ENCODE measurements around the gene CTRB1.

Gene CTRB1

DNA sequence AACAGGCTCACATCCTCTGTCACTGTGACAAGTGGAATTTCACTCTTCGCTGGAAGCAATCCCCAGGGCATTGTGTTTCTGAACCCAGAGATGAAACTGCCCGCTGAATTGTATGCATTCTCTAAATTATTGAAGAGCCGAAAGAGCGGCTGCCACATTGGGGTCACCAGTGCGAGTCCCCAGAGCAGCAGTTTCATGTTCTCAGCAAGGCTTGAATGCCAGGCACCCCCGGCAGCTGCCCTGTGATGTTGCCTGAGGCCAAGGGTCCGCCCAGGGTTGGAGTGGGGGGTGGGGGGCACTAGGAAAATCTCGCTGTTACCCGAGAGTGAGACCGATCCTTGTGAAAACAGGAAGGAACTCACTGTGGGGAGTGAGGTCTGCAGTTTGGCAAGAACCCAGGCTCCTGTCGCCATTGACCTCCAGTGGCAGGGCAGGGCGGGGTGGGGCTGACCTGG lies 53.3 kb downstream of the CTRB1 start:
- no peak for TF ChIP-seq ZBTB7A (IDR thresholded peaks at IDR 0.05; ENCODE audit: low read depth)
- TF ChIP-seq REST (IDR thresholded peaks at IDR 0.05; ENCODE audit: low read depth) = no peak
- TF ChIP-seq CEBPB (IDR thresholded peaks at IDR 0.05) = no peak
- no peak for TF ChIP-seq RAD21 (IDR thresholded peaks at IDR 0.05; ENCODE audit: low read depth)
- TF ChIP-seq FOXM1 (IDR thresholded peaks at IDR 0.05; ENCODE audit: borderline replicate concordance, low read depth) = no peak
- TF ChIP-seq TAF1 (IDR thresholded peaks at IDR 0.05; ENCODE audit: low read depth) = no peak
- no peak for TF ChIP-seq TCF12 (IDR thresholded peaks at IDR 0.05; ENCODE audit: low read depth)
- TF ChIP-seq NFIC (IDR thresholded peaks at IDR 0.05) = no peak
- TF ChIP-seq MAX (IDR thresholded peaks at IDR 0.05) = no peak
- no peak for TF ChIP-seq USF1 (IDR thresholded peaks at IDR 0.05)
- no peak for TF ChIP-seq TEAD4 (IDR thresholded peaks at IDR 0.05)
- no peak for TF ChIP-seq EP300 (IDR thresholded peaks at IDR 0.05; ENCODE audit: borderline replicate concordance)

GRCh38 chr16:75273054-75273925 lies 54.5 kb downstream of the CTRB1 start:
- TF ChIP-seq YY1 (IDR thresholded peaks at IDR 0.05; ENCODE audit: low read depth) = no peak
- no peak for TF ChIP-seq TEAD4 (IDR thresholded peaks at IDR 0.05)
- no peak for TF ChIP-seq ZBTB7A (IDR thresholded peaks at IDR 0.05; ENCODE audit: low read depth)
- TF ChIP-seq MAX (IDR thresholded peaks at IDR 0.05) = no peak
- no peak for TF ChIP-seq TAF1 (IDR thresholded peaks at IDR 0.05; ENCODE audit: low read depth)
- no peak for TF ChIP-seq REST (IDR thresholded peaks at IDR 0.05; ENCODE audit: low read depth)
- TF ChIP-seq CREB1 (IDR thresholded peaks at IDR 0.05; ENCODE audit: low read depth) = no peak
- no peak for TF ChIP-seq TCF12 (IDR thresholded peaks at IDR 0.05; ENCODE audit: low read depth)
- TF ChIP-seq RAD21 (IDR thresholded peaks at IDR 0.05; ENCODE audit: low read depth) = no peak
- TF ChIP-seq EGR1 (IDR thresholded peaks at IDR 0.05) = no peak
- no peak for TF ChIP-seq FOXM1 (IDR thresholded peaks at IDR 0.05; ENCODE audit: borderline replicate concordance, low read depth)
- no peak for TF ChIP-seq NFIC (IDR thresholded peaks at IDR 0.05)
- no peak for TF ChIP-seq CEBPB (IDR thresholded peaks at IDR 0.05)
- TF ChIP-seq EP300 (IDR thresholded peaks at IDR 0.05; ENCODE audit: borderline replicate concordance) = no peak
- TF ChIP-seq USF1 (IDR thresholded peaks at IDR 0.05) = no peak

All from Ishikawa (cell line).